ENCODE results near the gene KCTD4. TPM values are rescaled to one million over a fixed set of nuclear protein-coding genes. Genes with fewer than 3 reads are reported as not detected.

Gene KCTD4
- total and polyA plus RNA-seq, 5 experiments from 2014 or later: 0.16 TPM; not detected in 4

- DNase-seq (no peak), ATAC-seq (no peak)
- Mint-ChIP-seq H3K4me3 (no peak overlapping the region), H3K4me1 (peaks cover 0 to 6% (median under 1%) of the 10 kb centered on the region in 4 donors), H3K27me3 (no peaks in the 10 kb centered on the region), H3K36me3 (peaks cover 7 to 65% (median 31%) of the 10 kb centered on the region in 3 donors), H3K9me3 (peaks cover 0 to 4% (median 0%) of the 10 kb centered on the region in 9 donors), H3K27ac (peak overlapping the region in 1 of 10 donors; percentile 30)
- POLR2A ChIA-PET: no interaction called here
Measured at GRCh38 chr13:45162821-45163220, 38.0 kb downstream of the KCTD4 start.

- POLR2A ChIA-PET: no interaction called here
- ATAC-seq (no peak), DNase-seq (no peak)
- Mint-ChIP-seq H3K9me3 (peaks cover 0 to 4% (median 0%) of the 10 kb centered on the region in 9 donors), H3K27ac (no peak overlapping the region), H3K36me3 (peaks cover 9 to 66% (median 33%) of the 10 kb centered on the region in 3 donors), H3K27me3 (no peaks in the 10 kb centered on the region), H3K4me1 (peaks cover 0 to 6% (median 1%) of the 10 kb centered on the region in 4 donors), H3K4me3 (no peak overlapping the region)
Measured at GRCh38 chr13:45162194-45162593, 38.7 kb downstream of the KCTD4 start.

GRCh38 chr13:45156565-45157361, 44.1 kb downstream of the KCTD4 start:
- no peak for ATAC-seq
- POLR2A ChIA-PET: no interaction called here

DNA sequence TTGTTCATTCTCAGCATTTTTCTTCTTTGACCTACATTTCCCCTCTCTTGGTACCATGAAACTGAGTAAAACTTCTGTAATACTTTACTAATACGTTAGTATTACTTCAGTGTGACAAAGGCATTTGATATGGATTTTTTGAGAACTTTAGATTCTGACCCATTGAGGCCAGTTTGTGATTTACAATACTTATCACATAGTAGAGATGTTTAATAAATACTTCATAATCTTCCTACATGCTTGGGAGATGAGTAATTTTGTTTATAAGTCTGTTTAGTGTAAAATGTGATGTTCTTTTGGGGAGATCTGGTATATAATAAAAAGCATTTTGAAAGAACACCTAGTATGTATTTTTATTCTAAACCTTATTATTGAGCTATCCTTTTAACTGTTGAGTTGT, 50.9 kb downstream of the KCTD4 start:
- H3K27ac Mint-ChIP-seq: no peak overlapping the region
- no peaks in the 10 kb centered on the region for H3K9me3 Mint-ChIP-seq
- POLR2A ChIA-PET: no interaction called here
- peaks cover 16 to 32% (median 22%) of the 10 kb centered on the region in 4 donors for H3K4me1 Mint-ChIP-seq
- DNase-seq (no peak), ATAC-seq (no peak)
- H3K27me3 Mint-ChIP-seq: no peaks in the 10 kb centered on the region
- no peak overlapping the region for H3K4me3 Mint-ChIP-seq
- H3K36me3 Mint-ChIP-seq: peaks cover 0 to 49% (median 18%) of the 10 kb centered on the region in 3 donors

More at GRCh38 chr13:45156565-45157361, 44.1 kb downstream of the KCTD4 start:
- Mint-ChIP-seq H3K4me3 (no peak overlapping the region), H3K36me3 (peaks cover 21 to 88% (median 45%) of the 10 kb centered on the region in 3 donors), H3K9me3 (peaks cover 0 to 4% (median 0%) of the 10 kb centered on the region in 9 donors), H3K27ac (peak overlapping the region in 2 of 10 donors; percentile 6 to 19), H3K27me3 (no peaks in the 10 kb centered on the region), H3K4me1 (peaks cover 0 to 6% (median 2%) of the 10 kb centered on the region in 4 donors)
- DNase-seq: no peak

DNA sequence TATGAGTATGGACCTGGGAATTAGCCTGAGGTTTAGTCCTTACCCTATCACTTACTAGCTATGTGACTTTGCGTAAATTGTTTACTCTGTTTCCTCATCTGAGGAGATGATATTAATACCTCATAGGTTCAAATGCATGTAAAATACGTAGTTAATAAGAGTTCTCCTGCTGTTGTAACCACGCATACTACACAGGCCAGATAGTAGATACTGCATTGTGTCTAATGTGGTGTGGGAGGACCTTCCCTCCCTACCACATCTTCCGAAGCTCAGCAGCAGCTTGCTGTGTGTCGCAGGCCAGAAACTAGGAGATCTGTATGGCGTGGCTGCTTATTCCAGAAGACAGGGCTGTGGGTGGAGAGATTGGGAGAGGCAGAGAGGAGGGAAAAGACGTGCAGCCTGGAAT, 57.5 kb downstream of the KCTD4 start:
- H3K9me3 Mint-ChIP-seq: no peaks in the 10 kb centered on the region
- no peak overlapping the region for H3K4me3 Mint-ChIP-seq
- H3K27ac Mint-ChIP-seq: peak overlapping the region in 2 of 10 donors; percentile 11 to 77
- H3K4me1 Mint-ChIP-seq: peaks cover 25 to 58% (median 35%) of the 10 kb centered on the region in 4 donors
- H3K36me3 Mint-ChIP-seq: peaks cover 7 to 37% (median 11%) of the 10 kb centered on the region in 3 donors
- H3K27me3 Mint-ChIP-seq: no peaks in the 10 kb centered on the region
- DNase-seq: no peak
- ATAC-seq: no peak
- POLR2A ChIA-PET: no interaction called here

Other genes with a start within 250 kb of the KCTD4 start
- 1 to 10 TPM; 5.2 to 5.5 TPM for gene NUFIP1, start 211.6 kb downstream of the KCTD4 start, total RNA-seq
- 1 to 10 TPM; 3.5 to 4.3 (median 4.1) TPM for gene NUFIP1, start 211.6 kb downstream of the KCTD4 start, polyA plus RNA-seq
- 10 to 100 TPM; 40.7 to 41.2 TPM for gene GPALPP1, start 211.5 kb downstream of the KCTD4 start, total RNA-seq
- 10 to 100 TPM; 13.5 to 23.5 (median 17.8) TPM for gene GPALPP1, start 211.5 kb downstream of the KCTD4 start, polyA plus RNA-seq
- gene GTF2F2, start 80.5 kb downstream of the KCTD4 start, total RNA-seq: 10 to 100 TPM; 16.2 to 17.1 TPM
- gene GTF2F2, start 80.5 kb downstream of the KCTD4 start, polyA plus RNA-seq: 1 to 10 TPM; 7.1 to 8.2 (median 7.5) TPM
- gene TPT1, start 140.1 kb upstream of the KCTD4 start, total RNA-seq: over 10,000 TPM; 10,139 to 10,909 TPM
- gene TPT1, start 140.1 kb upstream of the KCTD4 start, polyA plus RNA-seq: 1,000 to 10,000 TPM; 3,681 to 4,532 (median 4,400) TPM
- 10 to 100 TPM; 22.0 to 25.8 TPM for gene SLC25A30, start 217.3 kb upstream of the KCTD4 start, total RNA-seq
- 1 to 10 TPM; 1.2 to 1.9 (median 1.8) TPM for gene SLC25A30, start 217.3 kb upstream of the KCTD4 start, polyA plus RNA-seq